BLaER1 (cell line): ENCODE data around the gene SIGMAR1.

Source experiments
- H3K27ac ChIP-seq: shearing (Covaris generic); formaldehyde crosslinking; 2 replicates; pipeline ENCODE4 v1.8.1; 2022
- H3K27me3 ChIP-seq: shearing (Covaris generic); formaldehyde crosslinking; 2 replicates; pipeline ENCODE4 v1.8.1; 2022
- H3K36me3 ChIP-seq: shearing (Covaris generic); formaldehyde crosslinking; 2 replicates; pipeline ENCODE4 v1.8.1; 2022
- H3K4me1 ChIP-seq: shearing (Covaris generic); formaldehyde crosslinking; 2 replicates; pipeline ENCODE4 v1.8.1; 2022
- H3K4me2 ChIP-seq: shearing (Covaris generic); formaldehyde crosslinking; 2 replicates; pipeline ENCODE4 v1.8.1; 2022
- H3K4me3 ChIP-seq: shearing (Covaris generic); formaldehyde crosslinking; 2 replicates; pipeline ENCODE4 v1.8.1; 2022
- H3K9ac ChIP-seq: shearing (Covaris generic); formaldehyde crosslinking; 2 replicates; pipeline ENCODE4 v1.8.1; 2022
- H3K9me3 ChIP-seq: shearing (Covaris generic); formaldehyde crosslinking; 2 replicates; pipeline ENCODE4 v1.8.1; 2022
- H4K20me1 ChIP-seq: shearing (Covaris generic); formaldehyde crosslinking; 2 replicates; pipeline ENCODE4 v1.8.1; 2022
- Cebpa-rat ChIP-seq: shearing (Covaris generic); IDR thresholded peaks from 2 replicates; pipeline ENCODE4 v1.8.1; 2022

SIGMAR1 gene

DNA sequence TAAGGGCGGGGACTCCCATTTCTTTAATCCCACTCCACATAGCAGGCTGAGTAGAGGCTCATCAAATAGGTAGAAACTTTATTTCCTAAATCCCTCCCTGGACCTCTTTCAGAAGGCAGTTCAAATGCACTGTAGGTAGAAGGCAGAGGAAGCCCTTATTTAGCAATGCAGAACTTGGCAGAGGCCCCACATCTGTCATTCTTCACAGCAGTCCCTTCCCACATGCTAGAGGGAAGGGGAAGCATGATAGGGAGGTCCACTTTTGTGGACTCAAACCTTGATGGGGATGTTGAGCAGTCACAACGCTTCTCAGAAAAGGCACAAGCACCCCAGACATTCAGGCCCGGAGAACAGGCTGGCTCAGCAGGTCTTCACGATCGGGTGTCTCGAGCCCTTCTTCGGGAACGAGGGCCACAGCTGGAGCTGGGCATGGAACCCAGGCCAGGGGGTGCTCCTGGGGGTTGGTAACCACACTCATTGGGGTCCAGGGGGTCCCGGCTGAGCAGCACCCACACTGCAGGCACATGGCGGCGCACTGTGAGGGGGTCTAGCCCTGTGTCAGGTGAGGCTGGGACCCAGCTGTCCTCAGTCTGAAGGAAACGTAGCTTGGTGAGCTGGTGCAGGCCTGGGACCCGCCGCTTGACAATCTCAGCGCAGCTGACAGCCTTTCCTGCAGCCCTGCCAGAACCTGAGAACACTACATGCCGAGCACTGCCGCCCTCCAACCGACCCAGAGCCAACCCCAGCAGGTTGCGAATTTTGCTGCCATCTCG is 27.0 kb downstream of the SIGMAR1 start:
- H3K9ac ChIP-seq = 0 out of 2 replicates have a peak overlapping the region, but pooled peaks have one; percentile 96

DNA sequence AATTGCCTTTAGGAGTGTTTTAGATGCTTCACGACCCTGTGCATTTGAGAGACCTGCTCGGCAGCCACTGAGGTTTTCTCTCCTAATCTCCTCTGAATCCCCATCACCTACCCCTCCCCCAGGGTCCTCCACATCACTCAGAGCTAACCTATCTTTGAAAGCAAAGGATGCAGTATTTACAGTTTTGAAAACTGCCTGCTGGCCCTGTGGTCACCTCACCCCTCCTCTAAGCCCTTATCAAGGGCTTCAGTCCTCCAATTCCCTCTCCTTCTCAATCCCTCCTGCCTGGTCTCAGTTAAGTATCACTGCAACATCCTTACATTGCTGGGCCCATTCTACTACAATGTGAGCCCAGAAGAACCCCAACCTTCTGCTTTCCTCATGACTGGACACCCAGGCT is 30.3 kb downstream of the SIGMAR1 start:
- H3K27ac ChIP-seq = no peak overlapping the region
- no peak overlapping the region for H3K4me2 ChIP-seq
- no peak overlapping the region for H3K9ac ChIP-seq
- H3K9me3 ChIP-seq = no peaks in the 10 kb centered on the region
- no peaks in the 10 kb centered on the region for H3K27me3 ChIP-seq
- H3K4me3 ChIP-seq = no peak overlapping the region
- peaks cover 16% of the 10 kb centered on the region for H3K4me1 ChIP-seq
- TF ChIP-seq Cebpa-rat = no peak
- peaks cover 10% of the 10 kb centered on the region; the same call in 1 of the 2 replicates for H3K36me3 ChIP-seq
- H4K20me1 ChIP-seq = no peaks in the 10 kb centered on the region

More for the DNA sequence above, 27.0 kb downstream of the SIGMAR1 start:
- TF ChIP-seq Cebpa-rat = no peak
- no peaks in the 10 kb centered on the region for H4K20me1 ChIP-seq
- peak overlapping the region; percentile 92 for H3K4me2 ChIP-seq
- H3K4me1 ChIP-seq = peaks cover 20% of the 10 kb centered on the region
- peaks cover 15% of the 10 kb centered on the region; the same call in 1 of the 2 replicates for H3K36me3 ChIP-seq
- H3K27ac ChIP-seq = peak overlapping the region; percentile 96
- H3K27me3 ChIP-seq = no peaks in the 10 kb centered on the region
- peak overlapping the region; percentile 85 for H3K4me3 ChIP-seq
- no peaks in the 10 kb centered on the region for H3K9me3 ChIP-seq

GRCh38 chr9:34606905-34607304 is 30.7 kb downstream of the SIGMAR1 start:
- H3K27ac ChIP-seq = no peak overlapping the region
- no peaks in the 10 kb centered on the region for H3K27me3 ChIP-seq
- peaks cover 10% of the 10 kb centered on the region; the same call in 1 of the 2 replicates for H3K36me3 ChIP-seq
- no peaks in the 10 kb centered on the region for H3K9me3 ChIP-seq
- no peak overlapping the region for H3K4me3 ChIP-seq
- peaks cover 16% of the 10 kb centered on the region for H3K4me1 ChIP-seq
- no peaks in the 10 kb centered on the region for H4K20me1 ChIP-seq
- H3K4me2 ChIP-seq = no peak overlapping the region
- no peak overlapping the region for H3K9ac ChIP-seq
- no peak for TF ChIP-seq Cebpa-rat

DNA sequence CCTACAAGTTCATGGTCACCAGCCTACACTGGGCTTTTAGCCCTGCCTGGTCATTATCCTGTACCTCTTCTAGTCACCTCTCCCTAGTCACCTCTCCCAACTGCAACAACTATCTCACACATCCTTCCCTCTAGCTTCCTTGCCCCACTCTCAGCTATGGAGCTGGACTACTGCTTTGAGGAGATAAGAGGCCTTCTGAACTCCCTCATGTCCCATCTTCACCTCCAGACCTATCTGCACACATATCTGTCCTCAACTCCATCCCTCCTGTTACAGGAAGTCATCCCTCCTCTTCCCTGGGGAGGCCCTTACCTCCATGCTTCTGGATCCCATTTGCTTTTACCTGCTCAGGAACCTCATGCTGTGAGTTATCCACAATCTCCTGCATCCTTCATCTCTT is 31.4 kb downstream of the SIGMAR1 start:
- Histone ChIP-seq H3K9ac (no peak overlapping the region), H3K4me1 (peaks cover 12% of the 10 kb centered on the region), H3K27me3 (no peaks in the 10 kb centered on the region), H3K36me3 (peaks cover 10% of the 10 kb centered on the region; the same call in 1 of the 2 replicates), H3K27ac (no peak overlapping the region), H4K20me1 (no peaks in the 10 kb centered on the region), H3K9me3 (no peaks in the 10 kb centered on the region), H3K4me2 (no peak overlapping the region), H3K4me3 (no peak overlapping the region)
- TF ChIP-seq Cebpa-rat = no peak

GRCh38 chr9:34603610-34604231 is 33.9 kb downstream of the SIGMAR1 start:
- H3K4me3 ChIP-seq = no peak overlapping the region
- no peaks in the 10 kb centered on the region for H4K20me1 ChIP-seq
- H3K27ac ChIP-seq = no peak overlapping the region
- H3K36me3 ChIP-seq = no peaks in the 10 kb centered on the region
- no peak overlapping the region for H3K4me2 ChIP-seq
- H3K9ac ChIP-seq = no peak overlapping the region
- TF ChIP-seq Cebpa-rat = no peak
- H3K9me3 ChIP-seq = no peaks in the 10 kb centered on the region
- H3K4me1 ChIP-seq = no peaks in the 10 kb centered on the region
- H3K27me3 ChIP-seq = no peaks in the 10 kb centered on the region

DNA sequence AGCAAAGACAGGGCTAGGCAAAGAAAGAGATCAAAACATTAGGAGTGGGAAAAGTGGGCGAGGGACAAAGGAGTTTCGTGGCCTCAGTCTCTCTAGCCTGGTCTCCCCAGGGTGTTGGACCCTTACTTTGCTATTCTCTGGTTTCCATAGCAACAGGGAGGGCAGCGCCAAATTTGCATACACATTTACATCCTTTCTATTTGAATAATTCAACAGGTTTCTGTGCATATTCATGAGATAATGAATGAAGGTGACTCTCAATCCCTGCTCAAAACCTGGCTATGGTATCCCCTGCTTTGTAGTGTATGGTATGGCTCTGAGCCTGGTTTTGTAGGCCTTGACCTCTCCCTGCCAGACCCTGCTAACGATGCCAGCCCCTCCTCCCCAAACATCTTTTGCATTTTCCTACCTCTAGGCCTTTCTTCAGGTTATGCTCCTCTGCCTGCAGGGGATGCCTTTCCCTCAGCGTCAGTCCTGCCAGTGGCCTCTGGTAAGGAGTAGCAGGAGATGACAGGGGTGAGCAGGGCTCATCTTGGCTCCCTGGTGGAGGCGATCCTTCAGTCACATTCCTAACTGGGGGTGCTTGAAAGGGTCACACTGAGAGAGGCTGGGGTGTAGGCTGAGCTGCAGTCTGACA is 35.5 kb downstream of the SIGMAR1 start:
- no peaks in the 10 kb centered on the region for H4K20me1 ChIP-seq
- H3K36me3 ChIP-seq = no peaks in the 10 kb centered on the region
- no peak overlapping the region for H3K4me2 ChIP-seq
- H3K4me1 ChIP-seq = no peaks in the 10 kb centered on the region
- no peaks in the 10 kb centered on the region for H3K9me3 ChIP-seq
- H3K27ac ChIP-seq = no peak overlapping the region
- H3K27me3 ChIP-seq = no peaks in the 10 kb centered on the region; the same call in 1 of the 2 replicates
- no peak overlapping the region for H3K9ac ChIP-seq
- no peak overlapping the region for H3K4me3 ChIP-seq
- no peak for TF ChIP-seq Cebpa-rat

GRCh38 chr9:34600908-34601307 is 36.7 kb downstream of the SIGMAR1 start:
- H3K27ac ChIP-seq = no peak overlapping the region
- no peak overlapping the region for H3K4me3 ChIP-seq
- H3K4me1 ChIP-seq = no peaks in the 10 kb centered on the region
- no peaks in the 10 kb centered on the region; the same call in 1 of the 2 replicates for H3K27me3 ChIP-seq
- no peak overlapping the region for H3K4me2 ChIP-seq
- TF ChIP-seq Cebpa-rat = no peak
- no peak overlapping the region for H3K9ac ChIP-seq
- no peaks in the 10 kb centered on the region for H4K20me1 ChIP-seq
- no peaks in the 10 kb centered on the region for H3K36me3 ChIP-seq
- no peaks in the 10 kb centered on the region for H3K9me3 ChIP-seq

DNA sequence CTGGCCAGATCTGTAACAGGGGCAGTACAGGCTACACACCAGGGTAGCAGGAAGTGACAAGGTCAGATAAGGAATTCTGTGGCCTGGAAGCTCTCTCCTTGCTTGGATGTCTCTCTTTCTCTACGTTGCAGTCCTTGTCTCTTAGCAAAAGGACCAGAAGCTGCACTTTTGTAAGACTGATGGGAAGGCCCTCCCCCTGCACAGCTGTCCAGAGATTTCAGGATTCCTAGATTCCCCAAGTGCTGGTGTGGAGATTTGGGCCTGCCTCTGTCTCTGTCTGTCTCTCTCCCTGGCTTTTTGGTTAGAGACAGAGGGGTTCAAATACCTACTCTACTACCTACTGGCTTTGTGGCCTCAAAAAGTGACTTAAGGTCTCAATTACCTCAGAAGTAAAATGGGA is 38.0 kb downstream of the SIGMAR1 start:
- Histone ChIP-seq H3K4me2 (no peak overlapping the region), H3K9ac (no peak overlapping the region), H3K4me1 (no peaks in the 10 kb centered on the region), H3K4me3 (no peak overlapping the region), H4K20me1 (peaks cover under 1% of the 10 kb centered on the region; the same call in 1 of the 2 replicates), H3K36me3 (no peaks in the 10 kb centered on the region), H3K27me3 (peaks cover 4% of the 10 kb centered on the region), H3K9me3 (no peaks in the 10 kb centered on the region), H3K27ac (no peak overlapping the region)
- TF ChIP-seq Cebpa-rat = no peak

DNA sequence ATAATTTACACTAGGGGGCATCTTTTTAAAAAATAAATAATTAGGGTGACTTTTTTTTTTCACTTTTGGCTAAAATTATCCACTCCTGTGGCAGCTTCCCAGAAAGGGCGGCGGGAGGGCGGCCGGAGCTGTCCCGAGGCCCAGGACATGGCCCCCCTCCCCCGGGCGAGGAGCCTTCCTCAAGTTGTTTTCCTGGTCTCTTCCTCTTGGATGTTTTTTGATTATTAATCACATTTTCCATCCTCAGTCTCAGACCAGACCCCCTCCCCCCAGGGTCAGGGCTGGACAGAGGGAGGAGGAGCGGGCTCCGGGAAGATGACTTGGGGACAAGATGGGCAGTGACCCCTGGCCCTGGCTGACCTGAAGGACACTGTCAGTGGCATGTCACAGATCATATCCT is 43.4 kb downstream of the SIGMAR1 start:
- Histone ChIP-seq H3K27ac (no peak overlapping the region), H3K4me3 (no peak overlapping the region), H3K27me3 (peaks cover 58% of the 10 kb centered on the region), H3K4me1 (peaks cover 34% of the 10 kb centered on the region), H3K4me2 (no peak overlapping the region), H4K20me1 (peaks cover 50% of the 10 kb centered on the region), H3K9ac (no peak overlapping the region), H3K36me3 (no peaks in the 10 kb centered on the region), H3K9me3 (no peaks in the 10 kb centered on the region)
- TF ChIP-seq Cebpa-rat = no peak
